Erythroblast (primary cell): ENCODE results near the gene PDCD1LG2.

ENCODE experiments used
- GATA1 ChIP-seq: IDR thresholded peaks from 2 replicates; pipeline ENCODE4 v1.6.1; 2011; ENCODE audit warnings: low read depth, mild to moderate bottlenecking, control low read depth, low read length, moderate library complexity
- POLR2A ChIP-seq: IDR thresholded peaks from 2 replicates; pipeline ENCODE4 v1.6.1; 2011; ENCODE audit warnings: mild to moderate bottlenecking, low read length

DNA sequence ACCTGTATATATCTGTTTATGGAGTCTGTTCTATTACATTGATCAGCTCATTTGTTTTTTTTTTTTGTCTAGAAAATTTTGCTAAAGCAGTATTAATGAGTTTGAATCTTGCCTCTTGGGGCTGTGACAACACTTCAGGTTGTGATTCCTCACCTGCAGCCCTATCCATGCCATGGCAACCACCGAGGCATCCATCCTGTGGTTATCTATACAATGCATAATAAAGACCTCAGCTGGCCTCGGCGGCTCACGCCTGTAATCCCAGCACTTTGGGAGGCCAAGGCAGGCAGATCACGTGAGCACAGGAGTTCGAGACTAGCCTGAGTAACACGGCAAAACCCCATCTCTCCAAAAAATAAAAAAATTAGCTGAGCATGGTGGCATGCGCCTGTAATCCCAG, 28.1 kb upstream of the PDCD1LG2 start:
- TF ChIP-seq POLR2A = no peak
- TF ChIP-seq GATA1 = no peak
